GM23338 (cell line): Measurements from ENCODE around the gene TENT4A.

Experiments used
- CREB1 ChIP-seq: fragments of 250-450 bp; sonication (Bioruptor Pico); IDR thresholded peaks from 2 replicates; pipeline ENCODE4 v1.5.0; 2020; ENCODE audit warnings: low read depth, mild to moderate bottlenecking, moderate library complexity
- CTCF ChIP-seq, 2 experiments: fragments of 200-600 bp in 1 of 2; sonication (generic) in 1 of 2; conservative IDR thresholded peaks; 2 replicates each; pipeline versions ENCODE4 v1.5.1 to v1.6.1; 2016 to 2017; ENCODE audit warnings: antibody characterized with exemption in 2 of 2, low read depth in 2 of 2, mild to moderate bottlenecking in 2 of 2, moderate library complexity in 1 of 2
- EZH2 ChIP-seq: fragments of 200-600 bp; sonication (generic); IDR thresholded peaks from one replicate; pipeline ENCODE4 v1.8.0; 2017; ENCODE audit warnings: antibody characterized with exemption, mild to moderate bottlenecking, low read depth; ENCODE audit not compliant: unreplicated experiment
- EZH2phosphoT487 ChIP-seq: fragments of 200-600 bp; sonication (generic); IDR thresholded peaks from one replicate; pipeline ENCODE4 v1.8.1; 2018; ENCODE audit warnings: antibody characterized with exemption; ENCODE audit not compliant: unreplicated experiment
- JUNB ChIP-seq: IDR thresholded peaks from one replicate; pipeline ENCODE4 v1.6.1; 2016; ENCODE audit warnings: antibody characterized with exemption; ENCODE audit not compliant: unreplicated experiment
- POLR2AphosphoS5 ChIP-seq: IDR thresholded peaks from 2 replicates; pipeline ENCODE4 v1.6.1; 2016; ENCODE audit warnings: antibody characterized with exemption, low read depth
- REST ChIP-seq: IDR thresholded peaks from one replicate; pipeline ENCODE4 v1.6.1; 2018; ENCODE audit warnings: antibody characterized with exemption; ENCODE audit not compliant: unreplicated experiment
- STAT1 ChIP-seq: IDR thresholded peaks from one replicate; pipeline ENCODE4 v1.6.1; 2016; ENCODE audit warnings: antibody characterized with exemption; ENCODE audit not compliant: unreplicated experiment
- ZNF462 ChIP-seq: fragments of 250-450 bp; sonication (Bioruptor Pico); IDR thresholded peaks from 2 replicates; pipeline ENCODE4 v1.5.0; 2020; ENCODE audit warnings: mild to moderate bottlenecking, moderate library complexity

GRCh38 chr5:6727231-6727630 lies 14.0 kb downstream of the TENT4A start:
- TF ChIP-seq CTCF (conservative IDR thresholded peaks at IDR 0.05; ENCODE audit: low read depth in 2 of 2) (no peak), EZH2phosphoT487 (no peak), CREB1 (CRISPR knock-in tag) (no peak), REST (no peak), POLR2AphosphoS5 (no peak), EZH2 (no peak), ZNF462 (CRISPR knock-in tag) (no peak), JUNB (no peak), STAT1 (no peak)
